ENCODE data around the gene USP51. TPM values are rescaled to one million over a fixed set of nuclear protein-coding genes. Genes with fewer than 3 reads are reported as not detected.
"Not testable (repeated sequence)": the region's sequence is repeated elsewhere in the genome, so short reads cannot be mapped to it uniquely, and the experiment has no call there.

Gene USP51
- total and polyA plus RNA-seq, 2 of the 13 experiments (the other 11 are each of a cell fraction or from before 2014, with no cell fraction given) = not detected

- ATAC-seq (no peak), FAIRE-seq (peak; percentile 26), DNase-seq (ENCODE audit: low spot score) (peak; percentile 3)
- Histone ChIP-seq H3K27ac (ENCODE audit: extremely low read length, insufficient read depth, low read length) (no peak overlapping the region), H3K36me3 (replicated peaks in 1 of 2; ENCODE audit: control insufficient read depth in 1 of 2, insufficient read depth in 2 of 2, low read length in 2 of 2) (no peaks in the 10 kb centered on the region), H3K27me3 (ENCODE audit: control insufficient read depth in 1 of 2, insufficient read depth in 2 of 2, low read length in 2 of 2) (no peaks in the 10 kb centered on the region), H3K4me2 (ENCODE audit: low read depth, low read length) (no peak overlapping the region), H3K9me3 (ENCODE audit: low read length) (no peaks in the 10 kb centered on the region), H3K79me2 (ENCODE audit: insufficient read depth, low read length) (no peaks in the 10 kb centered on the region), H3K4me1 (ENCODE audit: insufficient read depth, low read length) (no peaks in the 10 kb centered on the region), H3K4me3 (replicated peaks in 1 of 3; ENCODE audit: insufficient read depth in 1 of 3, low read depth in 2 of 3, low read length in 3 of 3) (no peak overlapping the region), H3K9ac (ENCODE audit: insufficient read depth, low read depth, low read length) (no peak overlapping the region), H4K20me1 (ENCODE audit: insufficient read depth, low read length) (no peaks in the 10 kb centered on the region), H2AFZ (ENCODE audit: low read length) (no peak overlapping the region)
- no TSS peak for BruUV-seq (replicated peaks)
- in situ Hi-C loops (cut with HindIII; ENCODE audit: extremely low pct_ligation_motif_present, low pct_unique_long_range_greater_than_20kb) (no loop called here), intact Hi-C loops (cut with micrococcal nuclease; ENCODE audit: unreplicated experiment) (no loop called here)
- POLR2A ChIA-PET = no interaction called here
- 3% methylated on average over 4 of the region's 5 CpGs for WGBS (ENCODE audit: low lambda C conversion rate)
- CTCF ChIA-PET (ENCODE audit: low intra/inter-chr PET ratio, low total read pairs) = no interaction called here
- TF ChIP-seq ZNF615 (CRISPR knock-in tag; IDR thresholded peaks at IDR 0.05; ENCODE audit: borderline replicate concordance) (no peak), ZSCAN30 (CRISPR knock-in tag; IDR thresholded peaks at IDR 0.05) (no peak), CTCF (CRISPR knock-in tag; IDR thresholded peaks at IDR 0.05) (0 out of 2 replicates have a peak, but pooled peaks have one; percentile 7), STAG1 (CRISPR knock-in tag; IDR thresholded peaks at IDR 0.05) (peak; percentile 50)
Observed at GRCh38 chrX:55450259-55450658, 39.4 kb downstream of the USP51 start.

- POLR2A ChIA-PET; H3K79me2 ChIP-seq (ENCODE audit: insufficient read depth, low read length); H4K20me1 ChIP-seq (ENCODE audit: insufficient read depth, low read length); CTCF ChIA-PET (ENCODE audit: low intra/inter-chr PET ratio, low total read pairs); H3K9ac ChIP-seq (ENCODE audit: insufficient read depth, low read depth, low read length); FAIRE-seq; H3K4me1 ChIP-seq (ENCODE audit: insufficient read depth, low read length); H3K27me3 ChIP-seq (ENCODE audit: control insufficient read depth in 1 of 2, insufficient read depth in 2 of 2, low read length in 2 of 2); DNase-seq (ENCODE audit: low spot score); H3K4me2 ChIP-seq (ENCODE audit: low read depth, low read length); H3K36me3 ChIP-seq (replicated peaks in 1 of 2; ENCODE audit: control insufficient read depth in 1 of 2, insufficient read depth in 2 of 2, low read length in 2 of 2); ATAC-seq; intact Hi-C loops (cut with micrococcal nuclease; ENCODE audit: unreplicated experiment); H3K9me3 ChIP-seq (ENCODE audit: low read length); BruUV-seq (replicated peaks); H3K4me3 ChIP-seq (replicated peaks in 1 of 3; ENCODE audit: insufficient read depth in 1 of 3, low read depth in 2 of 3, low read length in 3 of 3); H2AFZ ChIP-seq (ENCODE audit: low read length); H3K27ac ChIP-seq (ENCODE audit: extremely low read length, insufficient read depth, low read length): not testable (repeated sequence)
- WGBS (ENCODE audit: low lambda C conversion rate) = no CpG with 5 or more reads among the region's 5 CpGs
- in situ Hi-C loops (cut with HindIII; ENCODE audit: extremely low pct_ligation_motif_present, low pct_unique_long_range_greater_than_20kb) = loop anchor here (25.0 kb wide), 1 partner anchor 794 kb away; the partner anchor contains the start of gene KLF8
Observed at GRCh38 chrX:55443468-55443867, 46.2 kb downstream of the USP51 start.

Small RNA genes within 50 kb of the gene (microRNA-seq; reads per million reads assigned to microRNA genes)
- not detected for gene MIR4536-1
- not detected for gene MIR4536-2

Small RNA genes within 50 kb of the gene (small RNA-seq; reads per million reads assigned to genes)
- gene MIR4536-2 (ENCODE audit: insufficient read depth in 2 of 3, insufficient read length in 3 of 3, low read depth in 2 of 3, low replicate concordance in 1 of 3) = 0 reads per million in 3 experiments

Other genes with a start within 250 kb of the USP51 start
- gene PAGE3, start 224.9 kb downstream of the USP51 start, total RNA-seq (2016; rRNA removed; fragmentation: Illumina TruSeq; extraction: Trizol) = not detected in 2 replicates
- gene PAGE3, start 224.9 kb downstream of the USP51 start, polyA plus RNA-seq (2011; rRNA removed) = not detected in 2 replicates
- gene MAGEH1, start 37.7 kb downstream of the USP51 start, total RNA-seq (2016; rRNA removed; fragmentation: Illumina TruSeq; extraction: Trizol) = 3.0 and 5.0 TPM in 2 replicates
- gene MAGEH1, start 37.7 kb downstream of the USP51 start, polyA plus RNA-seq (2011; rRNA removed) = 3.6 and 3.8 TPM in 2 replicates
- not detected in 2 replicates for gene FOXR2, start 133.6 kb upstream of the USP51 start, total RNA-seq (2016; rRNA removed; fragmentation: Illumina TruSeq; extraction: Trizol)
- gene FOXR2, start 133.6 kb upstream of the USP51 start, polyA plus RNA-seq (2011; rRNA removed) = not detected in 2 replicates
- 11.2 and 12.2 TPM in 2 replicates for gene RRAGB, start 227.9 kb upstream of the USP51 start, total RNA-seq (2016; rRNA removed; fragmentation: Illumina TruSeq; extraction: Trizol)
- 19.9 and 22.1 TPM in 2 replicates for gene RRAGB, start 227.9 kb upstream of the USP51 start, polyA plus RNA-seq (2011; rRNA removed)

Data from HepG2 (cell line).